Natural killer cell (primary cell): Measurements from ENCODE around the gene PRRC2B. TPM values are rescaled to one million over a fixed set of nuclear protein-coding genes. Genes with fewer than 3 reads are reported as not detected.

ENCODE experiments used
- ATAC-seq, 3 donors: fragments of 150-1000 bp in 2 of 3; fragments of 200-7000 bp in 1 of 3; cut with Tn5 transposase; 1 replicate in 1 of 3; 2 replicates in 2 of 3; pipeline ENCODE4 v1.10.0; 2021; ENCODE audit warnings: mild to moderate bottlenecking in 2 of 3, moderate library complexity in 2 of 3
- DNase-seq, 2 donors: peaks; one replicate each; pipeline versions ENCODE4 v3.0.0 to v3.0.0-alpha.2; 2013 to 2021; ENCODE audit warnings: mixed read lengths in 1 of 2
- H3K27ac ChIP-seq: one replicate; pipeline ENCODE4 v1.5.1; 2013; ENCODE audit warnings: mild to moderate bottlenecking, low read length
- H3K27me3 ChIP-seq: one replicate; pipeline ENCODE4 v1.6.1; 2013; ENCODE audit warnings: low read length; ENCODE audit not compliant: control insufficient read depth, insufficient read depth
- H3K36me3 ChIP-seq: one replicate; pipeline ENCODE4 v1.6.1; 2013; ENCODE audit warnings: low read length; ENCODE audit not compliant: control insufficient read depth, insufficient read depth
- H3K4me1 ChIP-seq: one replicate; pipeline ENCODE4 v1.6.1; 2013; ENCODE audit warnings: low read length; ENCODE audit not compliant: control insufficient read depth, insufficient read depth
- H3K4me3 ChIP-seq: one replicate; pipeline ENCODE4 v1.5.1; 2013; ENCODE audit warnings: low read length
- H3K9me3 ChIP-seq: one replicate; pipeline ENCODE4 v1.6.1; 2013; ENCODE audit warnings: low read length; ENCODE audit not compliant: control insufficient read depth, insufficient read depth
- H3K27ac Mint-ChIP-seq, 2 donors: one replicate each; pipeline ENCODE4 v1.8.0; 2022; ENCODE audit warnings: mild to moderate bottlenecking in 2 of 2, mixed read lengths in 2 of 2, moderate library complexity in 1 of 2
- H3K27me3 Mint-ChIP-seq, 2 donors: one replicate each; pipeline ENCODE4 v1.8.0; 2022; ENCODE audit warnings: low read depth in 2 of 2, mixed read lengths in 2 of 2
- H3K36me3 Mint-ChIP-seq: one replicate; pipeline ENCODE4 v1.8.0; 2022; ENCODE audit warnings: mixed read lengths
- H3K4me1 Mint-ChIP-seq, 2 donors: one replicate each; pipeline ENCODE4 v1.8.0; 2022; ENCODE audit warnings: mixed read lengths in 2 of 2
- H3K4me3 Mint-ChIP-seq: one replicate; pipeline ENCODE4 v1.8.0; 2022; ENCODE audit warnings: mild to moderate bottlenecking, moderate library complexity, mixed read lengths
- H3K9me3 Mint-ChIP-seq, 2 donors: one replicate each; pipeline ENCODE4 v1.8.0; 2022; ENCODE audit warnings: mixed read lengths in 2 of 2
- WGBS: methylation state at CpG from one replicate; pipeline ENCODE4 v1.1.7; 2013; ENCODE audit warnings: missing lambda C conversion rate; ENCODE audit not compliant: insufficient coverage; 5-methylcytosine and 5-hydroxymethylcytosine counted together
- intact Hi-C: fragments of 100-400 bp; cut with micrococcal nuclease; formaldehyde crosslinking; loops from one replicate; pipeline ENCODE4 v1.14.2; 2022
- total RNA-seq, 4 donors: library from RNA; stranded (reverse); fragments of 120-200 nt in 1 of 4; gene quantifications; one replicate each; pipeline versions ENCODE4 v1.2.3 to v1.2.4, GENCODE V29; 2013 to 2022
- TF ChIP-seq, protein P1 (sequence below): fragments of 200-600 bp; IDR thresholded peaks from one replicate; pipeline ENCODE4 v1.8.0; 2022; ENCODE audit warnings: antibody characterized with exemption

PRRC2B gene
- total RNA-seq, 3 donors from 2014 or later (not counting 1 experiment from before 2014, with no cell fraction given): 249 to 275 (median 274) TPM

DNA sequence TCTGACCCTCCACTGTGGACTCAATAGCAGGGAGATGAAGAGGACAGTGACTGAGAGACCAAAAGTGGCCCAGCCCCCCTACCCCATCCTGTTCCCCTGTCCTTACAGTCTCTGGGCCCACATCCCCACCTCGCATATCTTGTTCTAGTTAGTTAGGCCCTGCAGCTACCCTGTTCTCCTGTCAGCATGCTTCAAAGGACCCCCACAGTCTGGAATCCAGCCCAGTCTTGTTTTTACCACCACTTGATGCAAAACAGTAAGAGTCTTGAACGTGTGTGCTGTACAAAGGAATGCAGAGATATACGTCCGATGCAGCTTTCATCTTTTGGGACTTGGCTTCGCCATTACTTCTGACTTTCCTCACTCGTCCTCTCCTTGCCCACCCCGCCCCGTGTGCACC lies 96.6 kb downstream of the PRRC2B start:
- DNase-seq (no peak), ATAC-seq (no peak)
- H3K27me3 Mint-ChIP-seq: no peaks in the 10 kb centered on the region
- H3K36me3 Mint-ChIP-seq: no peaks in the 10 kb centered on the region
- H3K9me3 Mint-ChIP-seq: no peaks in the 10 kb centered on the region
- peak overlapping the region in 1 of 2 donors; percentile 62 for H3K27ac Mint-ChIP-seq
- Histone ChIP-seq H3K36me3 (peaks cover 97% of the 10 kb centered on the region), H3K4me1 (no peaks in the 10 kb centered on the region), H3K27me3 (no peaks in the 10 kb centered on the region), H3K27ac (no peak overlapping the region), H3K9me3 (no peaks in the 10 kb centered on the region), H3K4me3 (no peak overlapping the region)
- WGBS: 84% methylated on average over 8 of the region's 8 CpGs
- TF ChIP-seq, protein P1, sequence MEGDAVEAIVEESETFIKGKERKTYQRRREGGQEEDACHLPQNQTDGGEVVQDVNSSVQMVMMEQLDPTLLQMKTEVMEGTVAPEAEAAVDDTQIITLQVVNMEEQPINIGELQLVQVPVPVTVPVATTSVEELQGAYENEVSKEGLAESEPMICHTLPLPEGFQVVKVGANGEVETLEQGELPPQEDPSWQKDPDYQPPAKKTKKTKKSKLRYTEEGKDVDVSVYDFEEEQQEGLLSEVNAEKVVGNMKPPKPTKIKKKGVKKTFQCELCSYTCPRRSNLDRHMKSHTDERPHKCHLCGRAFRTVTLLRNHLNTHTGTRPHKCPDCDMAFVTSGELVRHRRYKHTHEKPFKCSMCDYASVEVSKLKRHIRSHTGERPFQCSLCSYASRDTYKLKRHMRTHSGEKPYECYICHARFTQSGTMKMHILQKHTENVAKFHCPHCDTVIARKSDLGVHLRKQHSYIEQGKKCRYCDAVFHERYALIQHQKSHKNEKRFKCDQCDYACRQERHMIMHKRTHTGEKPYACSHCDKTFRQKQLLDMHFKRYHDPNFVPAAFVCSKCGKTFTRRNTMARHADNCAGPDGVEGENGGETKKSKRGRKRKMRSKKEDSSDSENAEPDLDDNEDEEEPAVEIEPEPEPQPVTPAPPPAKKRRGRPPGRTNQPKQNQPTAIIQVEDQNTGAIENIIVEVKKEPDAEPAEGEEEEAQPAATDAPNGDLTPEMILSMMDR: no peak
- H3K4me3 Mint-ChIP-seq: no peak overlapping the region
- intact Hi-C loops: no loop called here
- H3K4me1 Mint-ChIP-seq: peaks cover 0 to 17% of the 10 kb centered on the region in 2 donors

DNA sequence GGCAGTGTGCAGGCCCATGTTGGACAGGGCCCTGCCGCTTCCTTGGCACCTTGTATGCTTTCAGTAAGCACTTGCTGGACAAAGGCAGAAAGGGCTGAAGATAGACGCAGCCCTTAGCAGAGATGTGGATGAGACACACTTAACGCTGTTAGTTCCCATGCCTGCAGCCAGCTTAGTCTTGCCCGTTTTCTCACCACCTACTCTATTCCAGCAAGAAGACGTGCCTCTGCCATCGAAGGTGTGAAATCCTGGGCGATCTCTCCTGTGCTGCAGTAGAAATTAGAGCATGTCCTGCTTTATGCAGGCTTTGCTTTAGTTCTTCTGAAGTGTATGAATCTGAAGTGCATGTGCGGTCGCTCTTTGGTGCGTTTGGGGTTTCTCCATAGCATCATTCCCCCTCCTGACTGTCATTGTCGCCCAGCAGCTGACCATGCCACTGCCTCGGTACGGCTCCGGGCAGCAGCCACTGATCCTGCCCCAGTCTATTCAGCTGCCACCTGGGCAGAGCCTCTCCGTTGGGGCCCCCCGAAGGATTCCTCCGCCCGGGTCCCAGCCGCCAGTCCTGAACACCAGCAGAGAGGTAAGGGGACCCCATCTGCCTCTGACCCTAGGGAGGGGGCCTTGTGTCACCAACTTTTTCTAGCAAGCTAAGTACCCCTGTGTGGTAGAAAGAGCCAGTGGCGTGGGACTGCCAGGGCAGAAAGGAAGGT lies 97.3 kb downstream of the PRRC2B start:
- no peak overlapping the region for H3K4me3 Mint-ChIP-seq
- H3K27ac Mint-ChIP-seq: no peak overlapping the region
- H3K36me3 Mint-ChIP-seq: no peaks in the 10 kb centered on the region
- Histone ChIP-seq H3K36me3 (peaks cover 97% of the 10 kb centered on the region), H3K4me3 (no peak overlapping the region), H3K27me3 (no peaks in the 10 kb centered on the region), H3K27ac (no peak overlapping the region), H3K4me1 (no peaks in the 10 kb centered on the region), H3K9me3 (no peaks in the 10 kb centered on the region)
- peaks cover 0 to 17% of the 10 kb centered on the region in 2 donors for H3K4me1 Mint-ChIP-seq
- H3K27me3 Mint-ChIP-seq: no peaks in the 10 kb centered on the region
- intact Hi-C loops: no loop called here
- TF ChIP-seq, protein P1: no peak
- WGBS: 97% methylated on average over 20 of the region's 20 CpGs
- DNase-seq (no peak), ATAC-seq (no peak)
- no peaks in the 10 kb centered on the region for H3K9me3 Mint-ChIP-seq

DNA sequence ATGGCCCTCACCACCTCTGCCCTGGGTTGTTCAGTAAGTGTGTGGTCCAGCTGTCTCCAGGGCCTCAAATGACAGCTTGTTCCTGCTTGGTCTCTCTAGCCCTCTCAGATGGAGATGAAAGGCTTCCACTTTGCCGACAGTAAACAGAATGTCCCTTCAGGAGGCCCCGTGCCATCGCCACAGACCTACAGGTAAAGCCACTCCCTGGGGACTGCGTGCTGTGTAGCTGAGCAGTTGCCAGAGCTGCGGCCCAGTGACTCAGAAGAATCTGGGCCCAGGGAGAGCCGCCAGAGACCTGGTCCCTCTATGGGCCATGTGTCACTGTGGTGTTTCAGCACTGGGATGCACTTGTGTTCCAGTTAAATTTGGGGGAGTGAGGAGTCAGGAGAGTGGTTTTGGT lies 98.2 kb downstream of the PRRC2B start:
- Histone ChIP-seq H3K27ac (no peak overlapping the region), H3K27me3 (no peaks in the 10 kb centered on the region)
- H3K4me3 Mint-ChIP-seq: no peak overlapping the region

More for the DNA sequence above, 98.2 kb downstream of the PRRC2B start:
- intact Hi-C loops: no loop called here
- H3K27me3 Mint-ChIP-seq: no peaks in the 10 kb centered on the region
- ATAC-seq: no peak
- no peaks in the 10 kb centered on the region for H3K36me3 Mint-ChIP-seq
- peaks cover 0 to 17% of the 10 kb centered on the region in 2 donors for H3K4me1 Mint-ChIP-seq
- Histone ChIP-seq H3K4me1 (no peaks in the 10 kb centered on the region), H3K4me3 (no peak overlapping the region), H3K36me3 (peaks cover 96% of the 10 kb centered on the region), H3K9me3 (no peaks in the 10 kb centered on the region)
- no peak for DNase-seq
- H3K27ac Mint-ChIP-seq: no peak overlapping the region
- 97% methylated on average over 6 of the region's 6 CpGs for WGBS
- no peaks in the 10 kb centered on the region for H3K9me3 Mint-ChIP-seq
- TF ChIP-seq, protein P1: no peak
